ENCODE data around the gene ORC5. TPM values are rescaled to one million over a fixed set of nuclear protein-coding genes. Genes with fewer than 3 reads are reported as not detected.

Gene ORC5
- total RNA-seq, 1 experiment from 2014 or later = 21.0 TPM

GRCh38 chr7:104228442-104228841 is 20.6 kb upstream of the ORC5 start:
- no peak for ATAC-seq
- Mint-ChIP-seq H3K4me3 (no peak overlapping the region), H3K27me3 (ENCODE audit: low read depth) (peaks cover 7% of the 10 kb centered on the region), H3K4me1 (peaks cover 5% of the 10 kb centered on the region; the same call in 1 of the 2 replicates), H3K9me3 (no peaks in the 10 kb centered on the region), H3K36me3 (no peaks in the 10 kb centered on the region), H3K27ac (no peak overlapping the region)
- no peak for DNase-seq (ENCODE audit: low spot score)
- ChIA-PET POLR2A (no interaction called here), CTCF (no interaction called here)
- TF ChIP-seq NR1H2 (CRISPR knock-in tag; IDR thresholded peaks at IDR 0.05) (no peak), MLX (CRISPR knock-in tag; IDR thresholded peaks at IDR 0.05) (no peak), FOXP1 (CRISPR knock-in tag; IDR thresholded peaks at IDR 0.05; ENCODE audit: borderline replicate concordance) (no peak), HMGXB4 (CRISPR knock-in tag; IDR thresholded peaks at IDR 0.05) (no peak), ATF3 (CRISPR knock-in tag; conservative IDR thresholded peaks at IDR 0.05) (no peak), ATF2 (CRISPR knock-in tag; IDR thresholded peaks at IDR 0.05; ENCODE audit: borderline replicate concordance, low read depth) (no peak), ARID4B (CRISPR knock-in tag; IDR thresholded peaks at IDR 0.05; ENCODE audit: borderline replicate concordance) (no peak), TCF7 (CRISPR knock-in tag; IDR thresholded peaks at IDR 0.05; ENCODE audit: low read depth) (no peak), NR2C2 (CRISPR knock-in tag; IDR thresholded peaks at IDR 0.05) (no peak), ZNF425 (CRISPR knock-in tag; conservative IDR thresholded peaks at IDR 0.05) (no peak), GTF2I (CRISPR knock-in tag; conservative IDR thresholded peaks at IDR 0.05) (no peak), OVOL2 (CRISPR knock-in tag; IDR thresholded peaks at IDR 0.05; ENCODE audit: borderline replicate concordance) (no peak), ZNF138 (CRISPR knock-in tag; conservative IDR thresholded peaks at IDR 0.05) (no peak), ZNF416 (CRISPR knock-in tag; IDR thresholded peaks at IDR 0.05) (no peak), MAX (CRISPR knock-in tag; IDR thresholded peaks at IDR 0.05) (no peak), EMX1 (CRISPR knock-in tag; IDR thresholded peaks at IDR 0.05) (no peak)

Data from WTC11 (cell line).